ENCODE results near the gene GLI1. TPM values are rescaled to one million over a fixed set of nuclear protein-coding genes. Genes with fewer than 3 reads are reported as not detected.

Gene GLI1
- total RNA-seq, 2 donors from 2014 or later = 1.2 TPM; not detected in 1

- H3K4me3 ChIP-seq = no peak overlapping the region
- no peaks in the 10 kb centered on the region for H3K9me3 ChIP-seq
- no peaks in the 10 kb centered on the region for H3K36me3 ChIP-seq
- peaks cover 0 to 23% of the 10 kb centered on the region in 2 donors for H3K4me1 ChIP-seq
- no peak for DNase-seq (ENCODE audit: low spot score)
- H3K27me3 ChIP-seq = no peaks in the 10 kb centered on the region
- H3K27ac ChIP-seq = no peak overlapping the region
- no peak for TF ChIP-seq CTCF (IDR thresholded peaks at IDR 0.05)
Observed at GRCh38 chr12:57465030-57465746, 5.6 kb downstream of the GLI1 start.

GRCh38 chr12:57465747-57466505, 6.3 kb downstream of the GLI1 start:
- Histone ChIP-seq H3K9me3 (no peaks in the 10 kb centered on the region), H3K4me3 (no peak overlapping the region), H3K36me3 (no peaks in the 10 kb centered on the region), H3K27me3 (no peaks in the 10 kb centered on the region), H3K4me1 (peaks cover 0 to 16% of the 10 kb centered on the region in 2 donors), H3K27ac (no peak overlapping the region)
- DNase-seq (ENCODE audit: low spot score) = no peak
- TF ChIP-seq CTCF (IDR thresholded peaks at IDR 0.05) = no peak

- DNase-seq (ENCODE audit: low spot score) = no peak
- no peaks in the 10 kb centered on the region for H3K9me3 ChIP-seq
- peaks cover 0 to 6% of the 10 kb centered on the region in 2 donors for H3K4me1 ChIP-seq
- H3K27me3 ChIP-seq = no peaks in the 10 kb centered on the region
- H3K27ac ChIP-seq = no peak overlapping the region
- H3K36me3 ChIP-seq = no peaks in the 10 kb centered on the region
- no peak overlapping the region for H3K4me3 ChIP-seq
- no peak for TF ChIP-seq CTCF (IDR thresholded peaks at IDR 0.05)
Observed at GRCh38 chr12:57467212-57467874, 7.8 kb downstream of the GLI1 start.

- no peaks in the 10 kb centered on the region for H3K27me3 ChIP-seq
- no peak overlapping the region for H3K27ac ChIP-seq
- no peak for TF ChIP-seq CTCF (IDR thresholded peaks at IDR 0.05)
- no peak overlapping the region for H3K4me3 ChIP-seq
- no peaks in the 10 kb centered on the region for H3K9me3 ChIP-seq
- no peaks in the 10 kb centered on the region for H3K36me3 ChIP-seq
- DNase-seq (ENCODE audit: low spot score) = no peak
- H3K4me1 ChIP-seq = peaks cover 0 to under 1% of the 10 kb centered on the region in 2 donors
Observed at GRCh38 chr12:57467915-57468314, 8.3 kb downstream of the GLI1 start.

- Histone ChIP-seq H3K36me3 (no peaks in the 10 kb centered on the region), H3K27me3 (peaks cover 0 to 4% of the 10 kb centered on the region in 2 donors)
- DNase-seq (ENCODE audit: low spot score) = no peak
Observed at GRCh38 chr12:57469296-57470164, 9.9 kb downstream of the GLI1 start.

More at GRCh38 chr12:57469296-57470164, 9.9 kb downstream of the GLI1 start:
- Histone ChIP-seq H3K27ac (no peak overlapping the region), H3K4me3 (no peak overlapping the region), H3K9me3 (no peaks in the 10 kb centered on the region), H3K4me1 (no peaks in the 10 kb centered on the region)
- TF ChIP-seq CTCF (IDR thresholded peaks at IDR 0.05) = no peak

Measured in right atrium auricular region (tissue), 2 donors.